Daoy (cell line): ENCODE results near the gene YIPF7. TPM values are rescaled to one million over a fixed set of nuclear protein-coding genes. Genes with fewer than 3 reads are reported as not detected.

ENCODE experiments used
- DNase-seq: peaks from one replicate; pipeline ENCODE4 v3.0.0-alpha.2; 2015; ENCODE audit warnings: low read depth
- total RNA-seq: library from RNA; depleted of rRNA; stranded (reverse); fragments of >200 nt; shearing (Covaris generic); gene quantifications from 2 replicates; pipeline ENCODE4 v1.2.3, GENCODE V29; 2014; rRNA removed

Gene YIPF7
- total RNA-seq, 1 experiment from 2014 or later = not detected

- no peak for DNase-seq
Measured at GRCh38 chr4:44623676-44624075, 27.7 kb downstream of the YIPF7 start.

GRCh38 chr4:44616621-44617020 is 34.8 kb downstream of the YIPF7 start:
- no peak for DNase-seq

GRCh38 chr4:44583393-44583792 is 68.0 kb downstream of the YIPF7 start:
- no peak for DNase-seq

GRCh38 chr4:44580231-44580630 is 71.2 kb downstream of the YIPF7 start:
- DNase-seq = no peak

- no peak for DNase-seq
Measured at GRCh38 chr4:44578954-44579353, 72.5 kb downstream of the YIPF7 start.

Other genes starting within 250 kb of the YIPF7 start
- not detected in 2 replicates for gene KCTD8, start 202.8 kb downstream of the YIPF7 start, total RNA-seq
- gene GUF1, start 26.8 kb upstream of the YIPF7 start, total RNA-seq = 15.9 and 16.0 TPM in 2 replicates
- 24.5 and 25.8 TPM in 2 replicates for gene GNPDA2, start 74.9 kb upstream of the YIPF7 start, total RNA-seq